Astrocyte (in vitro differentiated cells and primary cell): ENCODE measurements around the gene CYP26C1.
A peak's percentile ranks its signal among the peaks of the same experiment; 100 is the strongest.

Experiments used
- CTCF ChIP-seq: IDR thresholded peaks from 2 replicates; pipeline ENCODE4 v1.5.1; 2011; ENCODE audit warnings: low read depth, mild to moderate bottlenecking, inconsistent platforms, low read length, moderate library complexity; ENCODE audit not compliant: insufficient read depth
- EZH2 ChIP-seq: IDR thresholded peaks from 2 replicates; pipeline ENCODE4 v1.6.1; 2012; ENCODE audit warnings: mild to moderate bottlenecking, low read length, inconsistent platforms; ENCODE audit not compliant: insufficient read depth

- peak; percentile 70 for TF ChIP-seq CTCF
- no peak for TF ChIP-seq EZH2
These were observed 19.9 kb downstream of the CYP26C1 start for GRCh38 chr10:93080350-93081046.
